ENCODE data around the gene CHAC2.
A peak's percentile ranks its signal among the peaks of the same experiment; 100 is the strongest.
"Not testable (repeated sequence)": the region's sequence is repeated elsewhere in the genome, so short reads cannot be mapped to it uniquely, and the experiment has no call there.

CHAC2 gene

DNA sequence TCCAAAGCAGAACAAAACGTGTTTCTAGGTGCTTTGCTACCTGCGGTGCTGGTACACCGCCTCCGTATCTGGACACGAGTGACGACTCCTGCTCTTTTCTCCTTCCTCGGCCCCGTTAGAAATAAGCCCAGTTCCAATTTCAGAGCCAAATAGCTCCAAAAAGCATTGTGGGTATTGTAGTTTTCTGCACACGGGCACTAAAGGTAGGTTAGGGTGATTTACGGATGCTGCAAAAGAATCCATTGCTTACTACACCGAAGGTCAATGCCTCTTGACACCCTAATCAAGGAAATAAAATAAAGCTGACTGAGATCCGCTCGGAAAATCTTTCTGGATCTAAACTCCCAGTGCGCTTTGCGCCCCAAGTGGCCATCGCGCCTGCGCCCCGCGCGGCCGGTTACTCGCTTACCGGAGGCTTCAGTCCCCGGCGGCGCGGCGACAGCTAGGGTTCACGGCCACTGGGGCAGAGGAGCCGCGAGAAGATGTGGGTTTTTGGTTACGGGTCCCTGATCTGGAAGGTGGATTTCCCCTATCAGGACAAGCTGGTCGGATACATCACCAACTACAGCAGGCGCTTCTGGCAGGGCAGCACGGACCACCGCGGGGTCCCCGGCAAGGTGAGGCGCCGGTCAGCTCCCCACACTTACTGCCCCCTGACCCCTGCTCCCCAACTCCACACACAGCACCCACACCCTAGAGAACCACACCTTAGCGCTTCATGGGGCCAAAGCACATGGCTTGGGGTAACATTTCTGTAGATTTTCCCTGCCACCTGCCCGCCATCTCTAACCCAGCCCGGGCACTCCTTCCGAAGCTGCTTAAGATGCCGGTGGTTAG lies at the start of gene CHAC2:
TSS of gene CHAC2 (plus strand) at position 400 of the 837 bp plus-strand sequence. CDS start at position 483, 83 bp downstream.
- H3K27me3 Mint-ChIP-seq: no peaks in the 10 kb centered on the region
- H3K9me3 Mint-ChIP-seq: no peaks in the 10 kb centered on the region
- peak within 1 kb of the TSS; percentile 96 for H3K4me3 Mint-ChIP-seq
- H3K36me3 Mint-ChIP-seq (ENCODE audit: low read depth): peaks cover 65% of the 10 kb centered on the region
- DNase-seq: peak; percentile 89
- H3K27ac Mint-ChIP-seq: peak within 1 kb of the TSS; percentile 97
- H3K4me1 Mint-ChIP-seq (ENCODE audit: low read depth): peaks cover 36% of the 10 kb centered on the region

DNA sequence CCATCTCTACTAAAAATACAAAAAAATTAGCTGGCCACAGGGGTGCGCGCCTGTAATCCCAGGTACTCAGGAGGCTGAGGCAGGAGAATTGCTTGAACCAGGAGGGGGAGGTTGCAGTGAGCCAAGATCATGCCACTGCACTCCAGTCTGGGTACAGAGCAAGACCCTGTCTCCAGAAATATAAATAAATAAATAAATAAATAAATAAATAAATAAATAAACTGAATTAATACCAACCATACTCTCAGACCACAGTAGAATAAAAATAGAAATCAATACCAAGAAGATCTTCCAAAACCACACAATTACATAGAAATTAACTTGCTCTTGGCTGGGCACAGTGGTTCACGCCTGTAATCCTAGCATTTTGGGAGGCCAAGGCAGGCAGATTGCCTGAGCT lies 46.7 kb upstream of the CHAC2 start:
- Mint-ChIP-seq H3K36me3 (ENCODE audit: low read depth) (peaks cover 70% of the 10 kb centered on the region), H3K4me1 (ENCODE audit: low read depth) (peaks cover 33% of the 10 kb centered on the region)
- H3K27ac Mint-ChIP-seq, DNase-seq, H3K9me3 Mint-ChIP-seq, H3K27me3 Mint-ChIP-seq, H3K4me3 Mint-ChIP-seq: not testable (repeated sequence)

DNA sequence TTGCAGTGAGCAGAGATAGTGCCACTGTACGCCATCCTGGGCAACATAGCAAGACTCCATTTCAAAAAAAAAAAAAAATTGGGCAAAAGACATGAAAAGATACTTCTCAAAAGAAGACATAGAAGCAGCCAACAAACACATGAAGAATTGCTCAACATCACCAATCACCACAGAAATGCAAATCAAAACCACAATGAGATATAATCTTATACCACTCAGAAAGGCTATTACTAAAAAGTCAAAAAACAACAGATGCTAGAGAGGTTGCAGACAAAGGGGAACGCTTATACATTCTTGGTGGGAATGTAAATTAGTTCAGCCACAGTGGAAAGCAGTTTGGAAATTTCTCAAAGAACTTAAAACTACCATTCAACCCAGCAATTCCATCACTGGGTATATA lies 43.1 kb upstream of the CHAC2 start:
- Mint-ChIP-seq H3K4me3 (no peak overlapping the region), H3K27me3 (no peaks in the 10 kb centered on the region), H3K4me1 (ENCODE audit: low read depth) (peaks cover 33% of the 10 kb centered on the region), H3K36me3 (ENCODE audit: low read depth) (peaks cover 77% of the 10 kb centered on the region), H3K27ac (no peak overlapping the region), H3K9me3 (peaks cover 6% of the 10 kb centered on the region)
- DNase-seq: no peak

DNA sequence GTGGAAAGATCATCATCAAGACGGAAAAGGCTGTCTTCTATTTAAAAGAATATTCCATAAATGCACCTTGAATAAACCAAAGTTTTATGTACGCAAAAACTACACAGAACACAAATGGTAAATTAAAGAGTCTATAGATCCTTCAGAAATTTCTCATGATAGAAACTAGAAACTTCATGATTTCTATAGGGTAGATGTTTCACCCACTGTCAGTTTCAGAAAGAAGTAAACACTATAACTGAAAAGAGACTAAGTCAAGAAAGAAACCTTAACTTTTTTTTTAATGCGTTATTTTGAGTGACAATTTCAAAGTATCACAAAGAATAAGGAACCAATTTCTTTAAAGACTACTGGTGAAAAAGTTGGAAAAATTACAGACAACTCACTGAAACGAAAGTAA lies 41.9 kb upstream of the CHAC2 start:
- H3K36me3 Mint-ChIP-seq (ENCODE audit: low read depth): peaks cover 79% of the 10 kb centered on the region
- peaks cover 33% of the 10 kb centered on the region for H3K4me1 Mint-ChIP-seq (ENCODE audit: low read depth)
- H3K4me3 Mint-ChIP-seq: no peak overlapping the region
- no peak for DNase-seq
- no peak overlapping the region for H3K27ac Mint-ChIP-seq
- H3K9me3 Mint-ChIP-seq: peaks cover 6% of the 10 kb centered on the region
- H3K27me3 Mint-ChIP-seq: no peaks in the 10 kb centered on the region

DNA sequence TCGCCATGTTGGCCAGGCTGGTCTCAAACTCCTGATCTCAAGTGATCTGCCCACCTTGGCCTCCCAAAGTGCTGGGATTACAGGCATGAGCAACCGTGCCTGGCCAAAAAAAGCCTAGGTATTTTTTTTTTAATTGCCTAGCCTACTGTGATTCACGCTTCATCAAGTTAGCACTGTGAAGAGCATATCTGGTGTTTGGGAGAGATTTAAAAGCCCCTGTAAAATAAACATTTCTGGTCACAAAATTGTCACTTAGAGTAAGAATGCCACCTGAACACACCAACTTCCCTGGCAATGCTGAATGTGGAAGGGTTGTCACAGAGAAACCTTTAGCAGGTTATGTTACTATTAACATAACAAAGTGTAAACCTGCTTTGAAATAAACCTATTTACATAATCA lies 39.7 kb upstream of the CHAC2 start:
- H3K4me1 Mint-ChIP-seq (ENCODE audit: low read depth): peaks cover 24% of the 10 kb centered on the region
- H3K4me3 Mint-ChIP-seq: no peak overlapping the region
- peaks cover 73% of the 10 kb centered on the region for H3K36me3 Mint-ChIP-seq (ENCODE audit: low read depth)
- H3K9me3 Mint-ChIP-seq: peaks cover 6% of the 10 kb centered on the region
- H3K27ac Mint-ChIP-seq: no peak overlapping the region
- no peaks in the 10 kb centered on the region for H3K27me3 Mint-ChIP-seq
- no peak for DNase-seq

DNA sequence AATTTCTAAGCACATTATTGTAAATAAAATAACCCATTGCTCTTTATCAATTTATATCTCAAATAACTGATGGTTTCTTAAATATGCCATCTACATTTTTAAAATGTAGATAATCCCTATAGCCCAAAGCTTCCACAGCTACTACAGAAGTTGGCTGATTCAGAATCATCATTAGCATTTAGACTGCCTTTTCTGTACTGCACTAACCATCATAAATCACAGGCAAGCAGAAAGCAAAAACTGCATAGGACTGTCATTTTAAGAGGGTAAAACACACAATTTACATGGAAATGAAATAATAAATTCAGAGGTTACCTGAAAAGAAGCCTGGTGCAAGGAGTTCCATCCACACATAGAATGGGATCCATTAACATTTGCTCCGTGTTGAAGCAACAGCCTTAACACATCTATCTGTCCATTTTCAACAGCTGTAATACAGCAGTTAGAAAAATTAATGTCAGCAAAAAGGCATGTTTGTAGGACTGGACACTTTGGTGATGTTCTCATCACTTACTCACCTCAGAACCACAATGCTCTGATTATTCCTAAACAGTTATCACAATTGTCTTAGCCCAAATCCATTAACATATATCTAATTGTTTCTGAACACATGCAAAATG lies 38.4 kb upstream of the CHAC2 start:
- H3K27ac Mint-ChIP-seq: no peak overlapping the region
- no peak for DNase-seq
- peaks cover 6% of the 10 kb centered on the region for H3K9me3 Mint-ChIP-seq
- H3K27me3 Mint-ChIP-seq: no peaks in the 10 kb centered on the region
- peaks cover 14% of the 10 kb centered on the region for H3K4me1 Mint-ChIP-seq (ENCODE audit: low read depth)
- peaks cover 78% of the 10 kb centered on the region for H3K36me3 Mint-ChIP-seq (ENCODE audit: low read depth)
- no peak overlapping the region for H3K4me3 Mint-ChIP-seq

DNA sequence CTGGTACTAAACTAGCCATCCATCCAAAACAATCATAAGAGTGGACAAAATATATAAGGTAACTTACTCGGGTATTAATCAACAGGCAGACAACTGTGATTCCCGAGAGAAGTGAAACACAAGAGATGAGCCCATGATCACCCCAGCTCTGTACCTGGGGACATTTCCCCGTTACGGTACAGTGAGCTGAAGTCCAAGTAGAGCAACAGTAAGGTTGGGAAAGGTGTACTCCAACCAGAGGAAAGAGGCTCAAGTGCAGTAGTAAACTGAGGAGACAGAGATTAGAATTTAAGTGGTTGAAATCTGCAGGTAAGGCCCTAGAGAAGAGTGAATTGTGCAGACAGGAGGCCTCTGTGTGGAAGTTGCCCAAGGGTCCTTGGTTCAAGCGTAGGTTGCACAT lies 30.5 kb upstream of the CHAC2 start:
- Mint-ChIP-seq H3K27me3 (no peaks in the 10 kb centered on the region), H3K27ac (no peak overlapping the region), H3K4me3 (no peak overlapping the region), H3K9me3 (no peaks in the 10 kb centered on the region), H3K36me3 (ENCODE audit: low read depth) (peaks cover 46% of the 10 kb centered on the region), H3K4me1 (ENCODE audit: low read depth) (peaks cover 6% of the 10 kb centered on the region)
- DNase-seq: no peak

DNA sequence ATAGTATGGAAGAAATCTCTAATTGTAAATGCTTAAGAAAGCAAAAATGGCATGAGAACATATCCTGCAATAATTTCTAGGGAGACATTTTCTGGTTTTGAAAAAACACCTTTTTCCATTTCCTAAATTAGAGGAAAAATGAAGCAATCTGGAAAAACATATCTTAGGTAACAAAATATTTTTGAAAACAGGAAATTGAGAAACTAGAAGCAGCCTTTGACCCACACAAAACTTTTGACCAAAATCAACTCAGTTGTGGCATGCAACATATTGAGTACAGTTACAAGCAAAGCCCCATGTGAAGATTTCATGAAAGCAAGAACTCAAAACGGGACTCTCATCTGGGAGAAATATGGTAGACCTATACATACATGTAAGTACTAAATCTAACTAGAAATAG lies 28.6 kb upstream of the CHAC2 start:
- DNase-seq: no peak
- Mint-ChIP-seq H3K27me3 (no peaks in the 10 kb centered on the region), H3K4me3 (no peak overlapping the region), H3K27ac (no peak overlapping the region), H3K9me3 (no peaks in the 10 kb centered on the region), H3K36me3 (ENCODE audit: low read depth) (peaks cover 42% of the 10 kb centered on the region), H3K4me1 (ENCODE audit: low read depth) (peaks cover 11% of the 10 kb centered on the region)

DNA sequence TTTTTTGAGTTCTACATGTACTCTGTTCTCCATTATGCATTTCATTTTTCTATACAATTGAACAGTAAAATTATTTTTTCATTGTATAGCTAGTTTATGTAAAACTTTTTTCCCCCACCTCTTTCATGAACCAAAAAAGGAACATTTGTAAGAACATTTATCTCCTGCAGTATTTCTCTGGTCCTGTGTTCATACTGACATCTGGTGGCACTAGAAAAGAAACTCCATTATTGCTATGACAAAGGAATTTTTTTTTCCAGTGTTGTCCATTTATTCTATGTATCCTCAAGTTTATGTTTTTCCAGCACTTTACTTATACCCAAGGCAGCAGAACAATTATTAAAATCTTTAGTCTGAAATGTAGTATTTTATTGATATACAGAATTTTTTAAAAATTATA lies 27.4 kb upstream of the CHAC2 start:
- Mint-ChIP-seq H3K36me3 (ENCODE audit: low read depth) (peaks cover 39% of the 10 kb centered on the region), H3K27ac (no peak overlapping the region), H3K4me3 (no peak overlapping the region), H3K4me1 (ENCODE audit: low read depth) (peaks cover 11% of the 10 kb centered on the region), H3K27me3 (no peaks in the 10 kb centered on the region), H3K9me3 (no peaks in the 10 kb centered on the region)
- DNase-seq: no peak

DNA sequence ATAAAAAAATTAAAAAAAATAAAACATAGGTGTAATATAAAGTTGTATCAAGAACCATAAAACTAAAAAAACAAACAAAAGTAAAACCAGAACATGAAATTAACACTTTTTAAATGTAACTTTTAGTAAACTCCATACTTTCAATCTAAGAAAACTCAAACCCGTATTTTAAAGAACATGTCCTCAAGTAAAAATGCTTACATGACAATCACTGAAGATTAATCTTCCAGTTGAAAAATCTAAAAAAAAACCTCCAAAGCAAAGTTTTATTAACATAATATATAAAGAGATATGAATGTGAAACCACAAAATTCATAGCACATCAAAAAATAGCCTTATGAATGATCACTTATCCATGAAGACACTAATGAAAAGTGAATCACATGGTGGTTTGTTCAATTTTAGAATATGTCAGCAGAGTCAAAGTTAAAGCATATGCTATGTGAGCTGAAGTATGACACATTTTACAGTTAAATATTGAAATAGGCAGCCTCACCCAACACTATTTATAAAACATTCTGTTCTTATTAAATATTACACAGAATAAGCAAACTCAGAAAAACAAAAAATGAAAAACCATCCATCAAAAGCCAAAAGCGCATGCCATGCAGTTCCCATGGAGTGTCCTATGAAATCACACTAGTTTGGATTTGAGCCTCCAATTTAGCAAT lies 23.1 kb upstream of the CHAC2 start:
- H3K9me3 Mint-ChIP-seq: no peaks in the 10 kb centered on the region

DNA sequence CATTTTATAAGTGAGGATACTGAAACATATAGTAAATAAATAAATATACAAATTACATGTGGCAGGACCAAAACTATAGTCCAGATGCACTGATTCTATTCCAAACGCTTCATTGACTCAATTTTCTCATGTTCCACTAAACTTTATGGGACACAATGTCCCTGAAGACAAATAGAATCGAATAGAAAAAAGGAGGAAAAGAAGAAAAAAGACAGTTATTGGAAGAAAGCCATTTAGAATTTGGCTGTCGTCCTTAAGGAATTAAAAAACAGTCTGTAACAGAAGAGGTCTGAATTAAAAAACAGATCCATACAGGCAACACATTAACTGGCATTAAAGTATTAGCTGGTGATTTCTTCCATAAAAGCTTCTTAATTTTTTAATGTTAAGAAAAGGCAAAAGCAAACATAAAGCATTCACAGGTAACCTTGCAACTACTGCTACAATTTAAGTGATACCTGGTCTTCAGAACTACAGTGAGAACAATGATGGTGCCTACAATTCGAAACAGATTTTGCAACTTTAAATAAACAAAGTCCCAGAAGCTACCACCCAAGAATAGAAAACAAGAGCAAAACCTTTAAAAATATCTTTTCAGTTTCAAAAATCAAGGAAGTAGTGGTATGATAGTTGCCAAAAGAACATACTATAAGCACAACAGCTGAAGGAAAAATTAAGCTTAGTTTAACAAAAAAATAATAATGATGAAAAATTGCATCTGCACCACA lies 17.4 kb upstream of the CHAC2 start:
- Mint-ChIP-seq H3K4me3 (no peak overlapping the region), H3K36me3 (ENCODE audit: low read depth) (peaks cover 61% of the 10 kb centered on the region), H3K4me1 (ENCODE audit: low read depth) (peaks cover 29% of the 10 kb centered on the region), H3K27me3 (no peaks in the 10 kb centered on the region), H3K27ac (no peak overlapping the region), H3K9me3 (no peaks in the 10 kb centered on the region)
- no peak for DNase-seq

More for the DNA sequence above, 23.1 kb upstream of the CHAC2 start:
- no peak overlapping the region for H3K27ac Mint-ChIP-seq
- peaks cover 60% of the 10 kb centered on the region for H3K36me3 Mint-ChIP-seq (ENCODE audit: low read depth)
- no peak overlapping the region for H3K4me3 Mint-ChIP-seq
- no peak for DNase-seq
- peaks cover 10% of the 10 kb centered on the region for H3K4me1 Mint-ChIP-seq (ENCODE audit: low read depth)
- no peaks in the 10 kb centered on the region for H3K27me3 Mint-ChIP-seq

DNA sequence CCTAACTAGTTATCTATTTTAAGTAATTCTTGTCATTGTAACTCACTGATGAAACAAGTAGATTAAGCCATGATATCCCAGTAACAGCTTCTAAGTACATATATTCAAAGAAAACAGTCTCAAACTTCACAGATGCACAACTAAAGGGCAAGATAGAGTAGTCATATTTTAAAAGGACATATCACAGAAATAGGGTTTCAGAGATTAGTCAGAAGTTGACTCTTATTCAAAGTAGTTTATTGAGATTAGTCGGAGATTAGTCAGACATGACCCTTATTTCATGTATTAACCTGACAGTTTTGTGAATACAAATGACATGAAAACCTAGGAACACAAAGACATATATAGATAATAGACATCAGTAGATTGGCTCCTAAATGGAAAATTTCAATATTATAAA lies 15.9 kb upstream of the CHAC2 start:
- Mint-ChIP-seq H3K9me3 (no peaks in the 10 kb centered on the region), H3K4me3 (peak overlapping the region; percentile 25), H3K36me3 (ENCODE audit: low read depth) (peaks cover 61% of the 10 kb centered on the region), H3K27ac (peak overlapping the region; percentile 82), H3K27me3 (no peaks in the 10 kb centered on the region), H3K4me1 (ENCODE audit: low read depth) (peaks cover 29% of the 10 kb centered on the region)
- DNase-seq: no peak

DNA sequence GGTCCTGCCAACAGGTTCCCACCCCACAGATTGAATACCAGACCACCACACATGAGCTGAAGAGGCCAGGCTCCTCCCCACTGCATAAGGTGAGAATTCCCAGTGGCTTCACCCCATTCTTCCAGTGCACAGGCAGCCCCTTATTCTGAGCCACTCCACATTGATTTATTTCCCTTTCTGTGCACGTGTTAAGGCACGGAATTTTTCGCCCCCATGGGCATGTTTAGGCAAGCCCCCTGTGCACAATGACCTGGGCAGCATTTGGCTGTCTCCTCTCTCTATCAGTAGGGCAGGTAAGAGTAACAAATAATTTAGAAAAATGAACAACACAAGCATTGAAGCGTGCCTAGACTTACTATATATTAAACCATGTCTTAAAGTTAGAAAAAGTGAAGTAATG lies 15.2 kb upstream of the CHAC2 start:
- no peak for DNase-seq
- H3K4me1 Mint-ChIP-seq (ENCODE audit: low read depth): peaks cover 29% of the 10 kb centered on the region
- peak overlapping the region; percentile 82 for H3K27ac Mint-ChIP-seq
- peaks cover 61% of the 10 kb centered on the region for H3K36me3 Mint-ChIP-seq (ENCODE audit: low read depth)
- H3K27me3 Mint-ChIP-seq: no peaks in the 10 kb centered on the region
- H3K9me3 Mint-ChIP-seq: no peaks in the 10 kb centered on the region
- H3K4me3 Mint-ChIP-seq: no peak overlapping the region

DNA sequence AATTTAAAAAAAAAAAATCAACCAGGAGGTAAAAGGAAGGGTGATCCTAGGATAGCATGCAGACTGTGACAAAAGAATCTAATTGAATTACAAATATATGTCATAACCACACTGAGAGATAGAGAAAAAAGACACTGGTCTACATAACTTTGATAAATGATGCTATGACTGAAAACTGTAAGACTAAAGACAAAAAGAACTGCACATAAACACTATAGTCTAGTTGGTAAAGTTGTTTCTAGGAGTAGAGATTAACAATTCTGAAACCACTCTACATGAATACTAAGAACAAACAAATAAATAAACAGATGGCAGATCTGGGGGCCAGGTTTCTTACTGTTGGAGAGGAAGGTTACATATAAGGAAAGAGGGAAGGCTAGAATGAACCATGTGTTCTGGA lies 14.6 kb upstream of the CHAC2 start:
- peaks cover 29% of the 10 kb centered on the region for H3K4me1 Mint-ChIP-seq (ENCODE audit: low read depth)
- no peaks in the 10 kb centered on the region for H3K9me3 Mint-ChIP-seq
- peak overlapping the region; percentile 82 for H3K27ac Mint-ChIP-seq
- no peaks in the 10 kb centered on the region for H3K27me3 Mint-ChIP-seq
- H3K4me3 Mint-ChIP-seq: no peak overlapping the region
- DNase-seq: no peak
- peaks cover 60% of the 10 kb centered on the region for H3K36me3 Mint-ChIP-seq (ENCODE audit: low read depth)
